Measurements from ENCODE around the gene KNTC1. TPM values are rescaled to one million over a fixed set of nuclear protein-coding genes. Genes with fewer than 3 reads are reported as not detected.

KNTC1 gene
- total RNA-seq, 4 donors from 2014 or later, result 21.3 to 80.0 (median 28.2) TPM

DNA sequence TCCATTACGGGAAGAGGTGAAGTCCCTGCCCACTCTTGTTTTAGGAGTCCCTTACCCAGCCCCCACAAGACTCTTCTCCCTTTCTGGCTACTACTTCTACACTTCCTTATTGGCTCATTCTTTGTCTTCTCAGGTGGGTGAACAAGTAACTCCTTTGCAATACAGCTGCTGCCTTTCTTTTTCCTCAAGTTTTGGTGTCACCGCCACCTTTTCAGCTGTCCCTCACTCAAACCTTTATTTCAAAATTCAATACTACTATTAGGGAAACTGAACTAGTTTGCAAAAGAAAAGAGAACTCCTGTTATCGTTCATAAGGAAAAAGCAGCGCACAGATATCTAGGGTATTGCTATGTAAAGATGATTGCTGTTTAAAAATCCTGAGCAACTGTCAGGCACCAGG, 6.4 kb upstream of the KNTC1 start:
- peaks cover 0 to 72% (median 6%) of the 10 kb centered on the region in 3 donors for H3K36me3 ChIP-seq
- H3K4me1 ChIP-seq, result peaks cover 0 to 38% (median 11%) of the 10 kb centered on the region in 4 donors
- no peaks in the 10 kb centered on the region for H3K9me3 ChIP-seq
- DNase-seq, result no peak
- no peak overlapping the region for H3K4me3 ChIP-seq
- H3K27me3 ChIP-seq, result no peaks in the 10 kb centered on the region
- no peak for TF ChIP-seq POLR2A (IDR thresholded peaks at IDR 0.05)
- TF ChIP-seq, protein P1, sequence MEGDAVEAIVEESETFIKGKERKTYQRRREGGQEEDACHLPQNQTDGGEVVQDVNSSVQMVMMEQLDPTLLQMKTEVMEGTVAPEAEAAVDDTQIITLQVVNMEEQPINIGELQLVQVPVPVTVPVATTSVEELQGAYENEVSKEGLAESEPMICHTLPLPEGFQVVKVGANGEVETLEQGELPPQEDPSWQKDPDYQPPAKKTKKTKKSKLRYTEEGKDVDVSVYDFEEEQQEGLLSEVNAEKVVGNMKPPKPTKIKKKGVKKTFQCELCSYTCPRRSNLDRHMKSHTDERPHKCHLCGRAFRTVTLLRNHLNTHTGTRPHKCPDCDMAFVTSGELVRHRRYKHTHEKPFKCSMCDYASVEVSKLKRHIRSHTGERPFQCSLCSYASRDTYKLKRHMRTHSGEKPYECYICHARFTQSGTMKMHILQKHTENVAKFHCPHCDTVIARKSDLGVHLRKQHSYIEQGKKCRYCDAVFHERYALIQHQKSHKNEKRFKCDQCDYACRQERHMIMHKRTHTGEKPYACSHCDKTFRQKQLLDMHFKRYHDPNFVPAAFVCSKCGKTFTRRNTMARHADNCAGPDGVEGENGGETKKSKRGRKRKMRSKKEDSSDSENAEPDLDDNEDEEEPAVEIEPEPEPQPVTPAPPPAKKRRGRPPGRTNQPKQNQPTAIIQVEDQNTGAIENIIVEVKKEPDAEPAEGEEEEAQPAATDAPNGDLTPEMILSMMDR (IDR thresholded peaks at IDR 0.05), result no peak
- H3K27ac ChIP-seq, result no peak overlapping the region

DNA sequence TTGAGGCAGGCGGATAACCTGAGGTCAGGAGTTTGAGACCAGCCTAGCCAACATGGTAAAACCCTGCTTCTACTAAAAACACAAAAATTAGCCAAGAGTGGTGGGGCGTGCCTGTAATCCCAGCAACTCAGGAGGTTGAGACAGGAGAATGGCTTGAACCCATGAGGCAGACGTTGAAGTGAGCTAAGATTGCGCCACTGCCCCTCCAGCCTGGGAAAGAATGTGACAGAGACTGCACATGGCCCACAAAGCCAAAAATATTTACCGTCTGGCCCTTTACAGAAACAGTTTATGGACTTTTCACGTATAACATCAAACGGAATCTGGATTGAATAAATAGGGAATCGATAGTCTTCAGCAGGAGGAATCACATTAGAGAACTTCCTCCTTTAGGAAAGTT, 3.8 kb upstream of the KNTC1 start:
- Histone ChIP-seq H3K36me3 (peaks cover 0 to 45% (median 0%) of the 10 kb centered on the region in 3 donors), H3K4me3 (peak overlapping the region in 3 of 4 donors; percentile 0 to 55 (median 19)), H3K27ac (no peak overlapping the region), H3K4me1 (peaks cover 0 to 45% (median 11%) of the 10 kb centered on the region in 4 donors), H3K9me3 (no peaks in the 10 kb centered on the region), H3K27me3 (no peaks in the 10 kb centered on the region)
- DNase-seq, result no peak
- no peak for TF ChIP-seq POLR2A (IDR thresholded peaks at IDR 0.05)
- TF ChIP-seq, protein P1 (IDR thresholded peaks at IDR 0.05), result no peak

DNA sequence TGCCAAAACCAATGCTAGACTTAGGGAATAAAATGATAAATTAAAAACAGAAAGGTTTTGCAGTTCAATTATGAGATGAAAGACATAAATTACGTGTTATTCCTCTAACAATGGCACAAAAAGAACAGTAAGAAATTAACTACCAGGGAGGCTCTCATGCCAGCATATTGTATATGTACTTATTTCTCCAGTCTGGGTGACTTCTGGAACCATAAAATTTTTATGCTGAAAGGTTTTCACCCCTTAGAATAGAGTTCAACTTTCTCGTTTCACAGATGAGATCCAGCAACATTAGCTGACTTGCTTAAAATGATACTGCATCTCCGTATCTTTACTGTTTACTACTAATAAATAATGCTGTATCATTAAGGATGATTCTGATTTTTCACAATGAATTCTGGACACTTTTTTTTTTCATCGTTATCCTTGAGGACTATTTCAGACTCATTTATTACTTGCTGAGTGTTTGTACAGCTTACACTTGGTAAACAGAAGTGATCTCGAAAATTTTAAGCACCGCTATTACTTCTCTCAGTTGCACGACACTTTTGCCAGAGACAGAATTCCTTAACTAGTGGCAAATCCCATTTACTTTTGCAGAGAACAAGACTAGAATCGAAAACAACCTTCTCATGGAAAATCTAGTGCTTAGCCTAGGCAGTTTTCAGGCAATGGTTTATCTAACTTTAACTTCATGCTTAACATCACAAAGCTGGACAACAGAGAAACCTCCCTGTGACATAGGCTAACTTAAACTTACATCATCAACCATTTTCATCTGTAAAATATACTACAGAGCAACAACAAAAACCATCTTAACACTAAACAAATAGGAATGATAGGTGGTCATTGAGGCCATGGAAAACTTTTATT, 3.0 kb upstream of the KNTC1 start:
- Histone ChIP-seq H3K27ac (peak overlapping the region in 1 of 4 donors; percentile 9), H3K4me1 (peaks cover 0 to 45% (median 11%) of the 10 kb centered on the region in 4 donors), H3K4me3 (peak overlapping the region; percentile 0 to 55 (median 22)), H3K36me3 (peaks cover 0 to 37% (median 0%) of the 10 kb centered on the region in 3 donors), H3K27me3 (no peaks in the 10 kb centered on the region), H3K9me3 (no peaks in the 10 kb centered on the region)
- TF ChIP-seq, protein P1 (IDR thresholded peaks at IDR 0.05), result no peak
- TF ChIP-seq POLR2A (IDR thresholded peaks at IDR 0.05), result no peak
- DNase-seq, result no peak

DNA sequence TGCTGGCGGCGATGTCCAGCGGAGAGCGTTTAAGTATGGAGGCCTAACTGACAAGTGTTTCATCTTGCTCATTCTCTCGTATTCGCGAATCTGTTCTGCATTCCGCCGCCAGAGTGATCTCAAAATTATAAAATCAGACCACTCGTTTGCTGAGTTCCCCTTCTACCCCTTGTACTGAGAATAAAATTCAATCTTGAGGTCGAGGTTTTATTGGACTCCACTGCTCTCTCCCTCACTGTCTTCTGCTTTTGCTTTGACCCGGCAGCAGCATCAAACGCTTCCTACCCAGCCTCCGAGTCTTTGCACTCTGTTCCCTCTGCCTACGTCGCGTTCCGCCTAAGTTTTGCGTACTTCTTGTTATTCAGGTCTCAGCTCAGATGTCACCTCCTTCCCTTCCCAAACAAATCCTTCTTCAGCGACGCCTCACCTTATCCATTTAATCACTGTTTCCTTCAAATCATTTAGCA, 462 bp downstream of the KNTC1 start:
- H3K4me1 ChIP-seq, result peaks cover 0 to 35% (median 11%) of the 10 kb centered on the region in 4 donors
- H3K27me3 ChIP-seq, result no peaks in the 10 kb centered on the region
- peak in 1 of 3 donors; percentile 58 for DNase-seq
- TF ChIP-seq, protein P1 (IDR thresholded peaks at IDR 0.05), result no peak
- TF ChIP-seq POLR2A (IDR thresholded peaks at IDR 0.05), result no peak
- peak overlapping the region; percentile 58 to 73 (median 68) for H3K4me3 ChIP-seq
- H3K27ac ChIP-seq, result peak overlapping the region; percentile 95 to 99 (median 98)
- peaks cover 0 to 4% (median 0%) of the 10 kb centered on the region in 3 donors for H3K36me3 ChIP-seq
- no peaks in the 10 kb centered on the region for H3K9me3 ChIP-seq

DNA sequence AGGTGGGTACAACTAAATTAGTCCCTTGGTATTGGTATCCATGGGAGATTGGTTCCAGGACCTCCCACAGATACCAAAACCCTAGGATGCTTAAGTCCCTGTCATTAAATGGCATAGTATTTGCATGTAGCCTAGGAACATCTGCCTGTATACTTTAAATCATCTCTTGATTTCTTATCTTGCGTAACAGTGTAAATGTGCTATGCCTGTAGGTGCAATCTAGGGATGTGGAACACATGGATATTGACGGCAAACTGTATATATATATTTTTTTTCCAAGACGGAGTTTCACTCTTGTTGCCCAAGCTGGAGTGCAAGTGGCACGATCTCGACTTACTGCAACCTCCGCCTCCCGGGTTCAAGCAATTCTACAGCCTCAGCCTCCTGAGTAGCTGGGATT, 1.5 kb downstream of the KNTC1 start:
- peaks cover 0 to 25% (median 8%) of the 10 kb centered on the region in 4 donors for H3K4me1 ChIP-seq
- no peaks in the 10 kb centered on the region for H3K27me3 ChIP-seq
- DNase-seq, result no peak
- H3K36me3 ChIP-seq, result peaks cover 0 to 4% (median 0%) of the 10 kb centered on the region in 3 donors
- no peak overlapping the region for H3K4me3 ChIP-seq
- no peak overlapping the region for H3K27ac ChIP-seq
- no peak for TF ChIP-seq POLR2A (IDR thresholded peaks at IDR 0.05)
- TF ChIP-seq, protein P1 (IDR thresholded peaks at IDR 0.05), result no peak
- H3K9me3 ChIP-seq, result no peaks in the 10 kb centered on the region
